Measurements from ENCODE around the gene AFF3. TPM values are rescaled to one million over a fixed set of nuclear protein-coding genes. Genes with fewer than 3 reads are reported as not detected.

AFF3 gene
- total and polyA plus RNA-seq, 2 of the 8 experiments (the other 6 are each of a cell fraction or from before 2014, with no cell fraction given): 0.27 to 3.0 TPM

DNA sequence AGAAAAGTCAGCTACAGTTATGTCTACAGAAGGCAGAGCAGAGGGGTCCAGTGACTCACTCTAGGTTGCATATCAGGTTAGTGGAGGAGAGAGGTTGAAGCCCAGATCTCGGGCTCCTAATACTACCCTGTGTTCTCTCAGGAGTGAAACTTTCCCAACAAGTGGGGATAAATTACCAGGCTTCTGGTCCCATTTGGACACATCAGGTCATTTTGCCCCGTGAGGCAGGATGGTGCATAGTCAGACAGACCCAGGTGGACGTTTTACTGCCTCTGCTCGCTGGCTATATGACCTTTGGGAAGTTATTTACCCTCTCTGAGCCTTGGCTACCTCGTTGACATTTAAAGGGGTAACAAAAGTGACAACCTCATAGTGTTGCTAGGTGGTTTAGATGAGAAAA is 524.6 kb downstream of the AFF3 start (continued):
- TF ChIP-seq BRCA1 (IDR thresholded peaks at IDR 0.05; ENCODE audit: low read depth, low read length): no peak
- no peak for TF ChIP-seq SUZ12 (IDR thresholded peaks at IDR 0.05; ENCODE audit: low read length)
